ENCODE results near the gene TFEB.

DNA sequence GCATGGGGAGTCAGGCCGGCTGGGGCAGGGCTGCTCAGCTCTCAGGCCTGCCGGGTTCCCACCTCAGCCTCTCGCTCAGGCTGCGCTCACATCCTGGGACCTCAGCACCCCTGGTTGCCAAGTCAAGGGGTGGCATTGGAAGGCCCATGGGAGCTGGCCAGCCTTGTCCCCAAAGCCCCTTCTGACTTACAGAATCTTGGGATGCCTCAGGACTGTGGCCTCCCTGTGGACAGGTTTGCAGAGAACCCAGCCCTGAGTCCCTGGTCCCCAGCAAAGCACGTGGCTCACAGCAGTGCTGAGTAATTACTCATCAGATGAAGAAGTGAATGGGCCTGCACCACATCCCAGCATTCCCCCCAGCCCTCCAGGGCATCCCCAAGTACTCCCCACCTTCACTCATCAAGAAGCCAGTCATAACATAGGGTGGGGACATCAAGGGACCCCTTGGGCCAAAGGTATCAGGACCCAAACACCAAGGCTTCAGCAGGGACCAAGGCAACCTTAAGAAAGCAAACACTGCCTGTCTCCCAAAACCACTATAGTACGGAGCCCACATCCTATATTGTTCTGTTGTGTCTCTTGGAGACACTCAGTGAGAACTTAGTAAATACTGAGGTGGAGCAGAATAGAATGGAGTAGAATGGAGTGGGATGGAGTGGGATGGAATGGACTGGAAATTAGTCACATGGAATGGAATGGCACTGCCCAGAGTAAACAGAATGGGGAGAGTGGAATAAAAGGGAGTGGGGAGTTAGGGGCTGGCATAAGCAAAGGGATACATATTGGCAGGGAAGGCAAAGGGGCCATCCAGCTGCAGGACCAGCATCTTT is 8.2 kb upstream of the TFEB start:
- TF ChIP-seq, protein P1, sequence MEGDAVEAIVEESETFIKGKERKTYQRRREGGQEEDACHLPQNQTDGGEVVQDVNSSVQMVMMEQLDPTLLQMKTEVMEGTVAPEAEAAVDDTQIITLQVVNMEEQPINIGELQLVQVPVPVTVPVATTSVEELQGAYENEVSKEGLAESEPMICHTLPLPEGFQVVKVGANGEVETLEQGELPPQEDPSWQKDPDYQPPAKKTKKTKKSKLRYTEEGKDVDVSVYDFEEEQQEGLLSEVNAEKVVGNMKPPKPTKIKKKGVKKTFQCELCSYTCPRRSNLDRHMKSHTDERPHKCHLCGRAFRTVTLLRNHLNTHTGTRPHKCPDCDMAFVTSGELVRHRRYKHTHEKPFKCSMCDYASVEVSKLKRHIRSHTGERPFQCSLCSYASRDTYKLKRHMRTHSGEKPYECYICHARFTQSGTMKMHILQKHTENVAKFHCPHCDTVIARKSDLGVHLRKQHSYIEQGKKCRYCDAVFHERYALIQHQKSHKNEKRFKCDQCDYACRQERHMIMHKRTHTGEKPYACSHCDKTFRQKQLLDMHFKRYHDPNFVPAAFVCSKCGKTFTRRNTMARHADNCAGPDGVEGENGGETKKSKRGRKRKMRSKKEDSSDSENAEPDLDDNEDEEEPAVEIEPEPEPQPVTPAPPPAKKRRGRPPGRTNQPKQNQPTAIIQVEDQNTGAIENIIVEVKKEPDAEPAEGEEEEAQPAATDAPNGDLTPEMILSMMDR (conservative IDR thresholded peaks at IDR 0.05 in 1 of 2, IDR thresholded peaks at IDR 0.05 in 1 of 2; ENCODE audit: low read depth in 1 of 2, low read length in 2 of 2) = no peak
- TF ChIP-seq EZH2 (IDR thresholded peaks at IDR 0.05; ENCODE audit: low read length, missing control alignments) = no peak
